Brain microvascular endothelial cell (primary cell): ENCODE results near the gene ONECUT3.
"Not testable (repeated sequence)": the region's sequence is repeated elsewhere in the genome, so short reads cannot be mapped to it uniquely, and the experiment has no call there.

Experiments
- DNase-seq: peaks from one replicate; pipeline ENCODE4 v3.0.0-alpha.2; 2020
- H3K27ac ChIP-seq: fragments of 250-450 bp; sonication (Bioruptor Pico); 2 replicates; pipeline ENCODE4 v1.5.1; 2020; ENCODE audit warnings: mild to moderate bottlenecking, moderate library complexity
- H3K27me3 ChIP-seq: fragments of 250-450 bp; sonication (Bioruptor Pico); replicated peaks from 2 replicates; pipeline ENCODE4 v1.5.1; 2020; ENCODE audit warnings: mild to moderate bottlenecking
- H3K36me3 ChIP-seq: fragments of 250-450 bp; sonication (Bioruptor Pico); replicated peaks from 2 replicates; pipeline ENCODE4 v1.5.1; 2020; ENCODE audit warnings: mild to moderate bottlenecking
- H3K4me3 ChIP-seq: 2 replicates; pipeline ENCODE4 v1.5.1; 2011; ENCODE audit warnings: low read depth, mild to moderate bottlenecking, control low read depth, low read length, moderate library complexity
- in situ Hi-C: cut with HindIII; loops from 2 replicates; pipeline ENCODE4 v1.10.0; 2017; ENCODE audit warnings: low sequenced_read_pairs, low pct_ligation_motif_present
- TF ChIP-seq, protein P1 (sequence below): IDR thresholded peaks from 2 replicates; pipeline ENCODE4 v1.5.1; 2011; ENCODE audit warnings: low read depth, mild to moderate bottlenecking, moderate library complexity, low read length, control low read depth, inconsistent platforms; ENCODE audit errors: missing control alignments

Gene ONECUT3

DNA sequence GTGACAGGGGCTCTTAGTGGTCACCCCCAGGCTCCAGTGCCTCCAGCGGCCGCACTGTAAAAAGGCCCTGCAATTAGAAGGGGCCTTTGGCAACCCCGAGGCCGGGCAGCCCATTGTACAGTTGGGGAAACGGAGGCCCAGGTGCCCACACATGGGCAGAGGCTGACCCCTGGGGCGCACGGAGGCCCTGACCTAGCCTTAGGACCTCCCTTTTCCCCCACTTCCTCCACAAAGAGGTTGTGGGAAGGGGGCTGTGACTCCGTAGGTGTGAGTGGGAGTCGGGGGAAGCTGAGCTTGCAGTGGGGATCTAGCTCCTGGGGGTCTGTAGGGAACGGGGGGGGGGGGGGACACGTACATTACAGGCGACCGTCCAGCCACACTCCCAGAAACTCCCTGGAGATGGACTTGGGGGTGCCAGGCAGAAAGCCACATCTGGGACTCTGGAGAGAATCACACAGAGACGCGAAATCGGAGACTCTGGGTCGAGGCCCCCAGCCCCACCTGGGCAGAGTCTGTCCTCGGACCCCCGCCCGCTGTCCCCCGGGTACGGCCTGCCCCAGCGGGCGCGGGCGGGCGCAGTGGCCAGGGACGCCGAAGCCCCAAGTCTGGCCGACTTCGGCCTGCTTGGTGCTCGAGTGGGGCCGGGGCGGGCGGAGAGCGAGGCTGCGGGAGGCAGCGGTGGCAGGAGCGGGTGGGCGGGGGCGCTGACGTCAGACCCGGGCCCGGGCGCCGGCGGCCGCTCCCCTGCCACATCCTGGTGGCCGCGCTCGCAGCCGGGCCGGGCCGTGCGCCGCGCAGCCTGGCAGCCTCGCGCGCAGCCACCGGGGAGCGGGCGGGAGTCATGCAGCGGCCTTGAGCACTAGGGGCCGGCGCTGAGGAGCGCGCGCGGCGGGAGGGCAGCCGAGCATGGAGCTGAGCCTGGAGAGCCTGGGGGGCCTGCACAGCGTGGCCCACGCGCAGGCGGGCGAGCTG is at the start of gene ONECUT3:
ONECUT3 (plus strand) TSS at position 750 of the 972 bp plus-strand sequence; CDS start at position 907, 157 bp downstream.
- Histone ChIP-seq H3K27me3 (peaks cover 86% of the 10 kb centered on the region), H3K27ac (no peak within 1 kb of the TSS), H3K36me3 (no peaks in the 10 kb centered on the region), H3K4me3 (no peak within 1 kb of the TSS)
- in situ Hi-C loops: no loop called here
- no peak for DNase-seq
- TF ChIP-seq, protein P1, sequence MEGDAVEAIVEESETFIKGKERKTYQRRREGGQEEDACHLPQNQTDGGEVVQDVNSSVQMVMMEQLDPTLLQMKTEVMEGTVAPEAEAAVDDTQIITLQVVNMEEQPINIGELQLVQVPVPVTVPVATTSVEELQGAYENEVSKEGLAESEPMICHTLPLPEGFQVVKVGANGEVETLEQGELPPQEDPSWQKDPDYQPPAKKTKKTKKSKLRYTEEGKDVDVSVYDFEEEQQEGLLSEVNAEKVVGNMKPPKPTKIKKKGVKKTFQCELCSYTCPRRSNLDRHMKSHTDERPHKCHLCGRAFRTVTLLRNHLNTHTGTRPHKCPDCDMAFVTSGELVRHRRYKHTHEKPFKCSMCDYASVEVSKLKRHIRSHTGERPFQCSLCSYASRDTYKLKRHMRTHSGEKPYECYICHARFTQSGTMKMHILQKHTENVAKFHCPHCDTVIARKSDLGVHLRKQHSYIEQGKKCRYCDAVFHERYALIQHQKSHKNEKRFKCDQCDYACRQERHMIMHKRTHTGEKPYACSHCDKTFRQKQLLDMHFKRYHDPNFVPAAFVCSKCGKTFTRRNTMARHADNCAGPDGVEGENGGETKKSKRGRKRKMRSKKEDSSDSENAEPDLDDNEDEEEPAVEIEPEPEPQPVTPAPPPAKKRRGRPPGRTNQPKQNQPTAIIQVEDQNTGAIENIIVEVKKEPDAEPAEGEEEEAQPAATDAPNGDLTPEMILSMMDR: no peak

DNA sequence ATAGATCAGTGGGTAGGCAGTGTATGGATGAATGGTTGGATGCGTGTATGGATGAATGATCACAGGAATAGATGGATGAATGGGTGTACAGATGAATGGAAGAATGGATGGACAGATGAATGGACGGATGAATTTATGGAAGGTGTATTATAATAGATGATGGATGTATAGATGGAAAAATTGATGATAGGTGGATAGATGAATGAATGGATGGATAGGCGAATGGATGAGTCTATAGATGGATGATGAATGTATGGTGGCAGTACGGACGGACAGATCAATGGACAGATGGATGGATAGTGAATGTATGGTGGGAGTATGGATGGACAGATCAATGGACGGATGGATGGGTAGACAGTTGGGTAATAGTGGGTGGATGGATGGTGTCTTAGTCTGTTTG is 49.0 kb upstream of the ONECUT3 start:
- no peak for DNase-seq
- no peak overlapping the region for H3K4me3 ChIP-seq
- in situ Hi-C loops: no loop called here
- no peaks in the 10 kb centered on the region for H3K36me3 ChIP-seq
- H3K27ac ChIP-seq: no peak overlapping the region
- TF ChIP-seq, protein P1: no peak
- peaks cover 19% of the 10 kb centered on the region for H3K27me3 ChIP-seq

DNA sequence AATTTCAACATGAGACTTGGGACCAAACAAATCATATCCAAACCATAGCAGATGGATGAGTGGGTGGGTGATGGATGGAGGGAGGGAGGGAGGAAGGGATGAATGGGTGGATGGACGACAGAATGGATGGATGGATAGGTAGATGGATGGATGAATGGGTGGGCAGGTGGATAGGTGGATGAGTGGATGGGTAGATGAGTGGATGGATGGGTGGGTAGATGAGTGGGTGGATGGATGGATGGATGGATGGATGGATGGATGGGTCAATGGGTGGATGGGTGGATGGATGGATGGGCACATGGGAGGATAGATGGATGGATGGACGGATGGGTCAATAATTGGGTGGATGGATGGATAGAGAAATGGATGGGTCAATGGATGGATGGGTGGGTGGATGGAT is 47.9 kb upstream of the ONECUT3 start:
- in situ Hi-C loops: no loop called here
- H3K36me3 ChIP-seq: no peaks in the 10 kb centered on the region
- peaks cover 14% of the 10 kb centered on the region for H3K27me3 ChIP-seq
- TF ChIP-seq, protein P1: no peak
- DNase-seq: no peak
- no peak overlapping the region for H3K27ac ChIP-seq
- no peak overlapping the region for H3K4me3 ChIP-seq

DNA sequence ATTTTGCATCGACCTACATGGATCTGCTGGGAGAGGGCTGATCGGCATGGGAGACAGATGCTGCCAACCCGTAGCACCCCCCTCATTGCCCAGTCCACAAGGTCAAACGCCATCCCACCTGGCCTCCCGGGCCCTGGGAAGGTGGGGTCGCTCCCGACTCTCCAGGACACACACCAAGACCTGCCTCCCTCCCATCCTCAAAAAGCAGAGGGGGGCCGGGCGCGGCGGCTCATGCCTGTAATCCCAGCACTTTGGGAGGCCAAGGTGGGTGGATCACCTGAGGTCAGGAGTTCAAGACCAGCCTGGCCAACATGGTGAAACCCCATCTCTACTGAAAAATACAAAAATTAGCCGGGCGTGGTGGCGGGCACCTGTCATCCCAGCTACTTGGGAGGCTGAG is 46.7 kb upstream of the ONECUT3 start:
- H3K36me3 ChIP-seq, in situ Hi-C loops, H3K27ac ChIP-seq, H3K4me3 ChIP-seq, H3K27me3 ChIP-seq, DNase-seq: not testable (repeated sequence)

DNA sequence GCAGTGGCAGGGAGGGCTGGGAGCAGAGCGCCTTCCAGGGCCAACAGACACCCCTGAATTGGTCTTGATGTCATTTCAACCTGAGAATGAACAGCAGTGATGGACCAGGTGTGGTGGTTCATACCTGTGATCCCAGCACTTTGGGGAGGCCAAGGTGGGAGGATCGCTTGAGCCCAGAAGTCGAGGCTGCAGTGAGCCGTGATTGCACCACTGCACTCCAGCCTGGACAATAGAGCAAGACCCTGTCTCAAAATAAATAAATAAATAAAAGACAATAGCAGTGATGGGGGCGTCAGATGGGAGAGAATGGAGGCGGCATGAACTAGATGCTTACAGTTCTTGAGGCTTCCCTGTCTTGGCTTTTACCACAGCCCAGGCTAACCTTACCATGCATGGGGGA is 46.1 kb upstream of the ONECUT3 start:
- TF ChIP-seq, protein P1: no peak
- H3K36me3 ChIP-seq: no peaks in the 10 kb centered on the region

DNA sequence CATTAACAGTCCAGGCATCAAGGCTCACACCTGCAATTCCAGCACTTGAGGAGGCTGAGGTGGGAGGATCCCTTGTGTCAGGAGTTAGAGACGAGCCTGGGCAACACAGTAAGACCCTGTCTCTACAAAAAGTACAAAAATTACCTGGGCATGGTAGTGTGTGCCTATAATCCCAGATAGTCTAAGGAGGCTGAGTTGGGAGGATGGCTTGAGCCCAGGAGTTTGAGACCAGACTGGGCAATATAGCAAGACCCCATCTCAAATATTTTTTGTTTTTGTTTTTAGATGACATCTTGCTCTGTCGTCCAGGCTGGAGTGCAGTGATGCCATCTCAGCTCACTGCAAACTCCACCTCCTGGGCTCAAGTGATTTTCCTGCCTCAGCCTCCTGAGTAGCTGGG is 40.1 kb upstream of the ONECUT3 start:
- Histone ChIP-seq H3K27ac (no peak overlapping the region), H3K27me3 (peaks cover 4% of the 10 kb centered on the region), H3K4me3 (no peak overlapping the region), H3K36me3 (no peaks in the 10 kb centered on the region)
- no peak for DNase-seq
- TF ChIP-seq, protein P1: no peak
- in situ Hi-C loops: no loop called here

More for the DNA sequence above, 46.1 kb upstream of the ONECUT3 start:
- Histone ChIP-seq H3K27ac (no peak overlapping the region), H3K27me3 (no peaks in the 10 kb centered on the region), H3K4me3 (no peak overlapping the region)
- in situ Hi-C loops: no loop called here
- no peak for DNase-seq
